H1 (cell line): ENCODE measurements around the gene BIRC7. TPM values are rescaled to one million over a fixed set of nuclear protein-coding genes. Genes with fewer than 3 reads are reported as not detected.

Experiments
- CBX5 ChIP-seq: fragments of 300-800, 300-1000 bp; sonication (generic); IDR thresholded peaks from 2 replicates; pipeline ENCODE4 v1.7.1; 2016; ENCODE audit warnings: antibody characterized with exemption, low read length, low read depth
- EZH2 ChIP-seq: fragments of 200-600 bp; sonication (generic); IDR thresholded peaks from 2 replicates; pipeline ENCODE4 v1.7.1; 2012; ENCODE audit warnings: low read depth, mild to moderate bottlenecking, moderate library complexity, low read length, inconsistent platforms; ENCODE audit not compliant: severe bottlenecking
- PHF8 ChIP-seq: fragments of 200-600 bp; sonication (generic); conservative IDR thresholded peaks from 2 replicates; pipeline ENCODE4 v1.7.1; 2012; ENCODE audit warnings: low read depth, mild to moderate bottlenecking, inconsistent platforms, low read length, moderate library complexity
- SIRT6 ChIP-seq: IDR thresholded peaks from one replicate; pipeline ENCODE4 v1.7.1; 2012; ENCODE audit warnings: low read length, inconsistent platforms
- SP4 ChIP-seq: IDR thresholded peaks from 2 replicates; pipeline ENCODE4 v1.6.1; 2012; ENCODE audit warnings: low read length, inconsistent platforms
- SRF ChIP-seq: IDR thresholded peaks from 2 replicates; pipeline ENCODE4 v1.6.1; 2011; ENCODE audit warnings: mild to moderate bottlenecking, low read depth, low read length, moderate library complexity
- TAF1 ChIP-seq: IDR thresholded peaks from 2 replicates; pipeline ENCODE4 v1.6.1; 2011; ENCODE audit warnings: mild to moderate bottlenecking, low read depth, low read length
- TAF7 ChIP-seq: optimal IDR thresholded peaks from 2 replicates; pipeline ENCODE3; 2011; ENCODE audit warnings: low read depth, mild to moderate bottlenecking, inconsistent platforms, low read length, moderate library complexity, borderline replicate concordance
- polyA plus RNA-seq, 7 experiments: library from polyadenylated mRNA; depleted of rRNA in 3 of 7; stranded (reverse) in 5 of 7; unstranded in 2 of 7; fragments of >200 nt in 5 of 7; fragments of 200-250 nt in 2 of 7; gene quantifications; 1 replicate in 5 of 7; 2 replicates in 1 of 7; 4 replicates in 1 of 7; pipeline versions ENCODE4 v1.2.1 to v1.2.3, GENCODE V29; 2011 to 2013; ENCODE audit warnings: missing spikeins in 2 of 7, mixed read lengths in 2 of 7
- total RNA-seq: library from RNA; stranded (reverse); fragmentation: NEBNext Ultra II Directional; extraction: Animal tissue kit (Norgen Biotek cat#: 25700); gene quantifications from 2 replicates; pipeline ENCODE4 v1.2.1, GENCODE V29; 2021
- TF ChIP-seq, protein P1 (sequence below): fragments of 300-600 bp; sonication (generic); IDR thresholded peaks from 2 replicates; pipeline ENCODE4 v1.7.1; 2012; ENCODE audit warnings: low read length, moderate library complexity, mild to moderate bottlenecking, inconsistent platforms; ENCODE audit not compliant: insufficient replicate concordance

BIRC7 gene
- total and polyA plus RNA-seq, 2 of the 8 experiments (the other 6 are each of a cell fraction or from before 2014, with no cell fraction given) = 0.11 to 0.41 TPM

DNA sequence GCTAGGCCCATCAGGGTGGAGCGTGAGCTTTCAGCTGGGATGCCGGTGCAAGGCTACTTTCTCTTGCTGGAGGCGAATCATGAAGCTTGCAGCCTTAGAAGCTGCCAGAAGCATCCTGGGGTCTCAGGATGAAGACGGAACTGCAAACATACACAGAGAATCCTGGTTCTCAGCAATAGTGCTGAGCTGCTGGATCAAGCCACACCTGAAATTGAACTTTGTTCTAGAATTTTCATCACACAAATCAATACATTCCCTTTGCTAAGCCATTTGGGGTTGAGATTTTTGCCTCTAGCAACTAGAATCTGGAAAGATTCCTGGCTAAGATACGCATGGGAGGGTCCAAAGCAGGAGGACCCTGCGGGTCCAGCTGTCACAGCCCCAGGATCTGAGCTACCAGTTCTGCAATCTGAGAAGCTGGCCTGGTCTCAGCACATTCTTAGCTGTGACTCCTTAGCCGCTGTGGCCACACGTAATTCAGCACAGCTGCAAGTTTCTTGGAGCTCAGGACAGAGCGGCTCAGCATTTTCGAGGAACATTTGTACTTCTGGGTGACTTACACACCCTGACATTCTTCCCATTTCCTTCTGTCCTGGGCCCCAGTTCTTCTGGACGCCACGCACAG, 30.3 kb downstream of the BIRC7 start (continued):
- TF ChIP-seq, protein P1, sequence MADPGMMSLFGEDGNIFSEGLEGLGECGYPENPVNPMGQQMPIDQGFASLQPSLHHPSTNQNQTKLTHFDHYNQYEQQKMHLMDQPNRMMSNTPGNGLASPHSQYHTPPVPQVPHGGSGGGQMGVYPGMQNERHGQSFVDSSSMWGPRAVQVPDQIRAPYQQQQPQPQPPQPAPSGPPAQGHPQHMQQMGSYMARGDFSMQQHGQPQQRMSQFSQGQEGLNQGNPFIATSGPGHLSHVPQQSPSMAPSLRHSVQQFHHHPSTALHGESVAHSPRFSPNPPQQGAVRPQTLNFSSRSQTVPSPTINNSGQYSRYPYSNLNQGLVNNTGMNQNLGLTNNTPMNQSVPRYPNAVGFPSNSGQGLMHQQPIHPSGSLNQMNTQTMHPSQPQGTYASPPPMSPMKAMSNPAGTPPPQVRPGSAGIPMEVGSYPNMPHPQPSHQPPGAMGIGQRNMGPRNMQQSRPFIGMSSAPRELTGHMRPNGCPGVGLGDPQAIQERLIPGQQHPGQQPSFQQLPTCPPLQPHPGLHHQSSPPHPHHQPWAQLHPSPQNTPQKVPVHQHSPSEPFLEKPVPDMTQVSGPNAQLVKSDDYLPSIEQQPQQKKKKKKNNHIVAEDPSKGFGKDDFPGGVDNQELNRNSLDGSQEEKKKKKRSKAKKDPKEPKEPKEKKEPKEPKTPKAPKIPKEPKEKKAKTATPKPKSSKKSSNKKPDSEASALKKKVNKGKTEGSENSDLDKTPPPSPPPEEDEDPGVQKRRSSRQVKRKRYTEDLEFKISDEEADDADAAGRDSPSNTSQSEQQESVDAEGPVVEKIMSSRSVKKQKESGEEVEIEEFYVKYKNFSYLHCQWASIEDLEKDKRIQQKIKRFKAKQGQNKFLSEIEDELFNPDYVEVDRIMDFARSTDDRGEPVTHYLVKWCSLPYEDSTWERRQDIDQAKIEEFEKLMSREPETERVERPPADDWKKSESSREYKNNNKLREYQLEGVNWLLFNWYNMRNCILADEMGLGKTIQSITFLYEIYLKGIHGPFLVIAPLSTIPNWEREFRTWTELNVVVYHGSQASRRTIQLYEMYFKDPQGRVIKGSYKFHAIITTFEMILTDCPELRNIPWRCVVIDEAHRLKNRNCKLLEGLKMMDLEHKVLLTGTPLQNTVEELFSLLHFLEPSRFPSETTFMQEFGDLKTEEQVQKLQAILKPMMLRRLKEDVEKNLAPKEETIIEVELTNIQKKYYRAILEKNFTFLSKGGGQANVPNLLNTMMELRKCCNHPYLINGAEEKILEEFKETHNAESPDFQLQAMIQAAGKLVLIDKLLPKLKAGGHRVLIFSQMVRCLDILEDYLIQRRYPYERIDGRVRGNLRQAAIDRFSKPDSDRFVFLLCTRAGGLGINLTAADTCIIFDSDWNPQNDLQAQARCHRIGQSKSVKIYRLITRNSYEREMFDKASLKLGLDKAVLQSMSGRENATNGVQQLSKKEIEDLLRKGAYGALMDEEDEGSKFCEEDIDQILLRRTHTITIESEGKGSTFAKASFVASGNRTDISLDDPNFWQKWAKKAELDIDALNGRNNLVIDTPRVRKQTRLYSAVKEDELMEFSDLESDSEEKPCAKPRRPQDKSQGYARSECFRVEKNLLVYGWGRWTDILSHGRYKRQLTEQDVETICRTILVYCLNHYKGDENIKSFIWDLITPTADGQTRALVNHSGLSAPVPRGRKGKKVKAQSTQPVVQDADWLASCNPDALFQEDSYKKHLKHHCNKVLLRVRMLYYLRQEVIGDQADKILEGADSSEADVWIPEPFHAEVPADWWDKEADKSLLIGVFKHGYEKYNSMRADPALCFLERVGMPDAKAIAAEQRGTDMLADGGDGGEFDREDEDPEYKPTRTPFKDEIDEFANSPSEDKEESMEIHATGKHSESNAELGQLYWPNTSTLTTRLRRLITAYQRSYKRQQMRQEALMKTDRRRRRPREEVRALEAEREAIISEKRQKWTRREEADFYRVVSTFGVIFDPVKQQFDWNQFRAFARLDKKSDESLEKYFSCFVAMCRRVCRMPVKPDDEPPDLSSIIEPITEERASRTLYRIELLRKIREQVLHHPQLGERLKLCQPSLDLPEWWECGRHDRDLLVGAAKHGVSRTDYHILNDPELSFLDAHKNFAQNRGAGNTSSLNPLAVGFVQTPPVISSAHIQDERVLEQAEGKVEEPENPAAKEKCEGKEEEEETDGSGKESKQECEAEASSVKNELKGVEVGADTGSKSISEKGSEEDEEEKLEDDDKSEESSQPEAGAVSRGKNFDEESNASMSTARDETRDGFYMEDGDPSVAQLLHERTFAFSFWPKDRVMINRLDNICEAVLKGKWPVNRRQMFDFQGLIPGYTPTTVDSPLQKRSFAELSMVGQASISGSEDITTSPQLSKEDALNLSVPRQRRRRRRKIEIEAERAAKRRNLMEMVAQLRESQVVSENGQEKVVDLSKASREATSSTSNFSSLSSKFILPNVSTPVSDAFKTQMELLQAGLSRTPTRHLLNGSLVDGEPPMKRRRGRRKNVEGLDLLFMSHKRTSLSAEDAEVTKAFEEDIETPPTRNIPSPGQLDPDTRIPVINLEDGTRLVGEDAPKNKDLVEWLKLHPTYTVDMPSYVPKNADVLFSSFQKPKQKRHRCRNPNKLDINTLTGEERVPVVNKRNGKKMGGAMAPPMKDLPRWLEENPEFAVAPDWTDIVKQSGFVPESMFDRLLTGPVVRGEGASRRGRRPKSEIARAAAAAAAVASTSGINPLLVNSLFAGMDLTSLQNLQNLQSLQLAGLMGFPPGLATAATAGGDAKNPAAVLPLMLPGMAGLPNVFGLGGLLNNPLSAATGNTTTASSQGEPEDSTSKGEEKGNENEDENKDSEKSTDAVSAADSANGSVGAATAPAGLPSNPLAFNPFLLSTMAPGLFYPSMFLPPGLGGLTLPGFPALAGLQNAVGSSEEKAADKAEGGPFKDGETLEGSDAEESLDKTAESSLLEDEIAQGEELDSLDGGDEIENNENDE = no peak
- TF ChIP-seq SP4 (no peak), CBX5 (no peak), SIRT6 (no peak), SRF (no peak), PHF8 (no peak), TAF7 (no peak), EZH2 (no peak), TAF1 (no peak)
